Left ventricle myocardium inferior (tissue), 1 donor: ENCODE data around the gene INF2. TPM values are rescaled to one million over a fixed set of nuclear protein-coding genes. Genes with fewer than 3 reads are reported as not detected.

ENCODE experiments used
- DNase-seq: peaks from one replicate; pipeline ENCODE4 v3.0.0-alpha.2; 2020
- H3K27ac ChIP-seq: fragments of 200-600 bp; replicated peaks from 2 replicates; pipeline ENCODE4 v1.8.0; 2021
- H3K27me3 ChIP-seq: fragments of 200-600 bp; 2 replicates; pipeline ENCODE4 v1.8.0; 2021; ENCODE audit warnings: low read depth
- H3K36me3 ChIP-seq: fragments of 200-600 bp; 2 replicates; pipeline ENCODE4 v1.8.0; 2021
- H3K4me1 ChIP-seq: fragments of 200-600 bp; 2 replicates; pipeline ENCODE4 v1.8.0; 2021
- H3K4me3 ChIP-seq: fragments of 200-600 bp; 2 replicates; pipeline ENCODE4 v1.8.0; 2021; ENCODE audit warnings: mild to moderate bottlenecking, moderate library complexity
- H3K9me3 ChIP-seq: fragments of 200-600 bp; replicated peaks from 2 replicates; pipeline ENCODE4 v1.8.0; 2021
- intact Hi-C: fragments of 100-400 bp; cut with micrococcal nuclease; formaldehyde crosslinking; loops from one replicate; pipeline ENCODE4 v1.11.0; 2022
- total RNA-seq: library from RNA; stranded (reverse); fragmentation: NEBNext Ultra II Directional; extraction: Animal tissue kit (Norgen Biotek cat#: 25700); gene quantifications from one replicate; pipeline ENCODE4 v1.2.1, GENCODE V29; 2021
- TF ChIP-seq, protein P1 (sequence below): fragments of 200-600 bp; IDR thresholded peaks from 2 replicates; pipeline ENCODE4 v1.8.0; 2021; ENCODE audit warnings: antibody characterized with exemption, mild to moderate bottlenecking, borderline replicate concordance
- donor health status: DM: no; HTN: yes; CAD: no; lungs with severe emphysema.

Gene INF2
- total RNA-seq, 1 donor from 2014 or later = 28.5 TPM

DNA sequence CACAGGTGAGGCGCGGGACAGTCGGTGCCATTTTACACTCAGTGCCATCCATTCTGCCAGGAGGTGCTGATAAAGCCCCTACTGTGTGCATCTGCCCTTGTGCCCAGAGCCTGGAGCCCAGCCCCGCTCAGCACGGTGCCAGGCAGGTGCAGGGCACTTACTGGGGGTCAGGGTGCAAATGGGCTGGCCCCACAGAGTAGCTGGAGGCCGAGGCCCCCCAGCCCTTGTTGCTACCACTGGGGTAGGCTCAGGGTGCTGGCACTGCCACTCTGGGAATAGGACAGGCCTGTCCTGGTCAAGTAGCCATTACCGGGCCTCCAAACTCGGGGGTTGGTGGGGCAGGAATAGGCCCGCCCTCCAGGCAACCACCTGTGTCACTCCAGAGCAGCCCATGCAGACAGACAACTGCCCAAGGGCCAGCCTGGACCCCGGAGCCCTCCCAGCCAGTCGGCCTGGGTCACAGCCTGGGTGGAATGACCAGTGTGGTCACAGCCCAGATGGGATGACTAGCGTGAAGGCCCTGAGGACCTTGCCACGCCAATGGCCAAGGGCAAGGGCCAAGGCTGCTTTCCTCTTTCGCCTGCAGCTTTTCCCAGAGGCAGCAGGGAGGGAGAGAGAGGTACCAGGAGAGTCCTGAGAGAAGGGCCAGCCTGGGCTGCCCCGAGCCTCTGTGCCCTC lies 3.0 kb downstream of the INF2 start:
- Histone ChIP-seq H3K9me3 (no peaks in the 10 kb centered on the region), H3K4me3 (peak overlapping the region; percentile 97), H3K27me3 (no peaks in the 10 kb centered on the region), H3K36me3 (peaks cover 5% of the 10 kb centered on the region), H3K4me1 (peaks cover 98% of the 10 kb centered on the region), H3K27ac (peak overlapping the region; percentile 38)
- TF ChIP-seq, protein P1, sequence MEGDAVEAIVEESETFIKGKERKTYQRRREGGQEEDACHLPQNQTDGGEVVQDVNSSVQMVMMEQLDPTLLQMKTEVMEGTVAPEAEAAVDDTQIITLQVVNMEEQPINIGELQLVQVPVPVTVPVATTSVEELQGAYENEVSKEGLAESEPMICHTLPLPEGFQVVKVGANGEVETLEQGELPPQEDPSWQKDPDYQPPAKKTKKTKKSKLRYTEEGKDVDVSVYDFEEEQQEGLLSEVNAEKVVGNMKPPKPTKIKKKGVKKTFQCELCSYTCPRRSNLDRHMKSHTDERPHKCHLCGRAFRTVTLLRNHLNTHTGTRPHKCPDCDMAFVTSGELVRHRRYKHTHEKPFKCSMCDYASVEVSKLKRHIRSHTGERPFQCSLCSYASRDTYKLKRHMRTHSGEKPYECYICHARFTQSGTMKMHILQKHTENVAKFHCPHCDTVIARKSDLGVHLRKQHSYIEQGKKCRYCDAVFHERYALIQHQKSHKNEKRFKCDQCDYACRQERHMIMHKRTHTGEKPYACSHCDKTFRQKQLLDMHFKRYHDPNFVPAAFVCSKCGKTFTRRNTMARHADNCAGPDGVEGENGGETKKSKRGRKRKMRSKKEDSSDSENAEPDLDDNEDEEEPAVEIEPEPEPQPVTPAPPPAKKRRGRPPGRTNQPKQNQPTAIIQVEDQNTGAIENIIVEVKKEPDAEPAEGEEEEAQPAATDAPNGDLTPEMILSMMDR = no peak
- DNase-seq = no peak
- intact Hi-C loops = no loop called here

DNA sequence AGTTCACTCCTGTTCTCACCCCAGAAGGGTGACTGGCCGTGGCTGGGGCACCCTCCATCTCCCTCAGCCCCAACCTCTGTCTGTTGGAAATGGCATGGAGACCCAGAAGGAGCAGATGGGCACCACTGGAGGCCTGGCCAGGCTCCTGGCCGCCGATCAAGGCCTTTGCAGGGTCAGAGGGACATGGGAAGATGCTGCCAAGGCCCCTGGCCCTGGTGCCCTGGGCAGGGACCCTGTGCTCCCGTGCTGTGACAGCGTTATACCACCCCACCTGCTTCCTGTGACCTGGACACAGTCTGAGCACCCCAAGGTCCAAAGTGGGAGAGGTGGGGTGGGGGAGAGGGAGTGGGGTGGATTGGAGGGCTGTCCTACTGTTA lies 3.5 kb downstream of the INF2 start:
- TF ChIP-seq, protein P1 = no peak
- DNase-seq = no peak

DNA sequence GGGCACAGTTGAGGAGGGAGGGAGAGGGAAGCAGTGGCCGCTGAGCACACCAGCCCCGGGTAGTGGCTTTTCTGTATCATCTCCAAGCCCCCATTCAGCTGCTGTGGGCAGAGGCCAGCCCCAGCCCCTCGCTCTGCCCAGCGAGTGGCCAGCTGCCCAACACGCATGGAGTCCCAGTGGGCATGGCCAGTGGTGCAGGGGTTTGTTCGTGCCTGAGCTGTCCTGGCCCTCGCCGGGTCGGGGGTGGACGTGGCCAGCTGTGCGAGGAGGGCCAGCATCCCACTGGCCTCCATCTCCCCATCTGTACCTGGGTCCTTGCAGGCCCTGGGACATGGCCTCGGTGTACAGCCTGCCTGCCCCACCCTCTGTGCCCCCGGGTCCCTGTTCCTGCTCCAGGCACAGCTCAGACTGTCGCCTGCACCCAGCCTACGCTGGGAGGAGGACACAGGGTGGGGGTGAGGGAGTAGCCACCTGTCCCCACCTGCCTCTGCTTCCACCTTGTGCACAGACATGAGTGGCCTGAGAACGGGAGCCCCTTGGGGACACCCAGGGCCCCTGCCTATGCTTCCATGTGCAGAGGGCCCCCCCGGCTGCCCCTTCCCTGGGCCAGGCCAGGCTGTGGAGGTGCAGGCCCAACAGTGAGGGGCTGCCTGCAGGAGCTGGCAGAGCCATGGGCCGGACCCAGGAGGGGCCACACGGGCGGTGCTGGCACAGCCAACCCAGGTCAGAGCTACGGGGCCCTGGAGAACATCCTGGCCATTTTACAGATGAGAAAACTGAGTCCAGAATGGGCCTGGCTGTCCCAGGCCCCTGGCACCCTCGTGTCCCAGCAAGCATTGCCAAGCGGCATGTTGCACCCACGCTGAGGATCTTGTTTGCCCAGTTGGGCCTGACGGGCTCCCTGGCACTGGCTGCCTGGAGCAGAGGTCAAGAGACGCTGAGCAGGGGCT lies 4.3 kb downstream of the INF2 start:
- H3K27ac ChIP-seq = peak overlapping the region; percentile 88
- H3K4me1 ChIP-seq = peaks cover 98% of the 10 kb centered on the region
- intact Hi-C loops = no loop called here

More for the DNA sequence above, 3.5 kb downstream of the INF2 start:
- H3K9me3 ChIP-seq = no peaks in the 10 kb centered on the region
- peak overlapping the region; percentile 38 for H3K27ac ChIP-seq
- H3K27me3 ChIP-seq = no peaks in the 10 kb centered on the region
- H3K4me3 ChIP-seq = peak overlapping the region; percentile 97
- intact Hi-C loops = no loop called here
- peaks cover 98% of the 10 kb centered on the region for H3K4me1 ChIP-seq
- peaks cover 5% of the 10 kb centered on the region for H3K36me3 ChIP-seq

DNA sequence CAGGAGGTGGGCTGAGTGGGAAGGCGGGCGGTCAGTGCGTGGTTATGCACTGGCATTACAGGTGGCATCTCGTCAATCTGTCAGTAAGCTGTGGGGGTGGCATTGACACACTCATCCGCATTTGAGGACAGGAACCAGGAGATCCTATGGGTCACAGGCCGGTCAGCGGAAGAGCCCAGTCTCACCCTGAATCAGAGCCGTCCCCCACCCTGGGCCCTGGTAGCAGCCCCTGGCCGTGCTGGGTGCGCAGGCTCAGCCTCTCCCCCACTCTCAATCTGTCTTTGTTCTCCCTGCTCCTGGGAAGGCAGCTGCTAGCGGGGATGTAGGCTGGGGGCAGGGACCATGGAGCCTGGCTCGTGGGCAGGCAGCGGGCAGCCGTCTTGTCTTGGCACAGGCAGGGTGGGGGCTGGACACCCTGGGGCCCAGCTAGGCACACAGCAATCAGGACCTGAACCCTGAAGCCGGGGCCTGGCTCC lies 5.1 kb downstream of the INF2 start:
- H3K9me3 ChIP-seq = no peaks in the 10 kb centered on the region
- peak overlapping the region; percentile 41 for H3K4me3 ChIP-seq
- TF ChIP-seq, protein P1 = no peak
- no peaks in the 10 kb centered on the region for H3K27me3 ChIP-seq
- intact Hi-C loops = no loop called here
- peaks cover 5% of the 10 kb centered on the region for H3K36me3 ChIP-seq
- H3K27ac ChIP-seq = peak overlapping the region; percentile 88
- peaks cover 100% of the 10 kb centered on the region for H3K4me1 ChIP-seq
- DNase-seq = no peak

More for the DNA sequence above, 4.3 kb downstream of the INF2 start:
- no peak for DNase-seq
- Histone ChIP-seq H3K36me3 (peaks cover 5% of the 10 kb centered on the region), H3K4me3 (peak overlapping the region; percentile 41), H3K27me3 (no peaks in the 10 kb centered on the region), H3K9me3 (no peaks in the 10 kb centered on the region)
- TF ChIP-seq, protein P1 = no peak

DNA sequence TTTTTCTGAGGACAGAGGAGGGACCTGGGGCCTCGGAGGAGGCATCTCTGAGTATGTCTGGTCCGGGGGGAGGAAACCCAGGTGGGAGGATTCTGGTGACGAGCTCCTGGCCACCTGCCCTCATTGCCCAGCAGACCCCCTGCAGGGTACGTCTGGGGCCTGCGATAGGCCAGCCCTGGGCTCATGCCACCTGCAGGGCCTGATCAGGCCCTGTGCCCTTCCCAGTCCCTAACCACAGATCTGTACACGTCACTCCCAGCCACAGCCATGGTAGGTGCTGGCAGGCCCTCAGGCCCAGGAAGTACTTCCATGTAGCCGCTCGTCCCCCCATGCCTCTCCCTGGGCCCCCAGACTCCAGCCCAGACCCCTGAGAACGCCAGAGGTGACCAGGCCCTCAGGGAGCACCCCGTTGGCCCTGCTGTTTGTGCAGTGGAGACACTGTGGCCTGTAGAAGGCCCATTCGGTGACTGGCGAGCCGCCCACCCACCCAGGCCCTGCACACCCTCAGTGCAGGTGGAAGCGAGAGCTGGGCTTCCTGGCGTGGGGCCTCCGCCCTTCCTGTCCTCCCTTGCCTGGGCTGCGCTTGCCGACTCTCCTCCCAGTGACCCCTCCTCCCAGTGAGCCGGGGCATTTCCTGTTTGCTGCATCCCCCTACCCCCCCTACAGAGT lies 5.7 kb downstream of the INF2 start:
- Histone ChIP-seq H3K4me1 (peaks cover 100% of the 10 kb centered on the region), H3K27ac (peak overlapping the region; percentile 88), H3K27me3 (no peaks in the 10 kb centered on the region), H3K9me3 (no peaks in the 10 kb centered on the region), H3K36me3 (peaks cover 5% of the 10 kb centered on the region), H3K4me3 (peak overlapping the region; percentile 41)
- TF ChIP-seq, protein P1 = no peak
- DNase-seq = peak; percentile 53
- intact Hi-C loops = loop anchor here (5.0 kb wide), 1 partner anchor 38 kb away; no protein-coding TSS in a partner anchor
